ENCODE data around the gene KCTD19.

The KCTD19 gene

DNA sequence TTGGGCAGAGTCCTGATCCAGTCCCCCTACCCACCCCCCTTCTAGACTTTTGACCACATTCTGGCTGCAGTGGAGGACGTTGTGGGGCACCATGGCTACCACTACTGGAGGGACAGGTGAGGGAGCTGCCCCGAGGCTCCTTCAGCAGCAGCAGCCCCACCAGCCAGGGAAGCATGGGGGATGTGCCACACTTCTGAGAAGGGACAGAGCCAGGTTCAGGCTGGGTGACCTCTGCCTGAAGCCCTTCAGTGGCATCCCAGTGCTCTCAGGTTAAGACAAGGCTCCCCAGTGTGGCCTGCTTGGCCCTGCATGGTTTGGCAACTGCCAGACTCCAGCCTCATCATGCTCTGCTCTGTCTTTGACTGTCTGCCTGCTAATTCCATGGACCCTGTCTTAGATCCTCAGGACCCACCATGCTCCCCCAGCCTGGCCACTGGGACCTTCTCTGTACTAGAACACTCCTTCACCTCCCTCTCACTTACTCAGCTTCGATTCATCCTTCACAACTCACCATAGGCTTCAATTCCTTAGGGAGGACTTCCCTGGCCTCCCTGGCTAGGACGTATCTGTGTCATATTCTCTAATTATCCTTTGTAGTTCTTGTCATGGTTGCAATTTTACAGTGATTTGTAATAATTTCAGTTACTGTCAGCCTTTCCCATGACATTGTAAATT, 68.9 kb downstream of the KCTD19 start:
- DNase-seq = no peak

DNA sequence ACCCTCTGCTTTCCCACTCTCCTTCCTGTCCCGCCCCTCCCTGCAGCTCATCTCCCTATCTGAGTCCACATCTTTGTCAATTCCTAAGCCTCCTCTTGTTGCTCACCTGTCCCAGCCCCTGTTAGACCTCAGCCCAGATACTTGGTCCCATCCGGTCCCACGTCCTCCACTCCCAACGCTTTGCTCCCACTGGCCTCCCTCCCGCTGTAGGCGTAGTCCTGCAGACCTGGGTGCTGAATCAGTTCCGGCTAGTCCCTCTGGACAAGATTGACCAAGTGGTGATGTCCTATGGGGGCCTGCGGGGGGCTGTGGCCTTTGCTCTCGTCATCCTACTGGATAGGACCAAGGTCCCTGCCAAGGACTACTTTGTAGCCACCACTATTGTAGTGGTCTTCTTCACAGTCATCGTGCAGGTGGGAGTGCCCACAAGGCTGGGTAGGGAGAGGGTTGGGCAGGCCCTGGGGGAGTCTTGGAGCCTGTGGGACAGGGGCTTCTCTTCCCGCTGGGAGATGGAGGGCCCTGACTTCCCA, 69.8 kb downstream of the KCTD19 start:
- no peak for DNase-seq

GRCh38 chr16:67255553-67256221, 70.9 kb downstream of the KCTD19 start:
- no peak for DNase-seq

GRCh38 chr16:67254801-67255552, 71.6 kb downstream of the KCTD19 start:
- no peak for DNase-seq

GRCh38 chr16:67252609-67253497, 73.7 kb downstream of the KCTD19 start:
- no peak for DNase-seq

DNA sequence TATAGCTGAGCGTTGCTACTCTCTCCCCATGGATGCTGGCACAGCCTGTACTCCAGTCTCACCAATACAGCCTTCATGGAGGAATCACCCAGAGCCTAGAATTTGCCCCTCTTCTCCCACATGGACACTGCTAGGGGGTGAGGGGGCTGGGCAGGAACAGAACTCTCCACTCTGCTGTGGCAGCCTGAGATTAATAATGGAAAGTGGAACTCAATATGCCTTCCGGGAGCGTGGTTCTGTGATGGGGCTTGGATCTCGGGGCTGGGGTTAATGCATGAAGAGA, 76.6 kb downstream of the KCTD19 start:
- no peak for DNase-seq

DNA sequence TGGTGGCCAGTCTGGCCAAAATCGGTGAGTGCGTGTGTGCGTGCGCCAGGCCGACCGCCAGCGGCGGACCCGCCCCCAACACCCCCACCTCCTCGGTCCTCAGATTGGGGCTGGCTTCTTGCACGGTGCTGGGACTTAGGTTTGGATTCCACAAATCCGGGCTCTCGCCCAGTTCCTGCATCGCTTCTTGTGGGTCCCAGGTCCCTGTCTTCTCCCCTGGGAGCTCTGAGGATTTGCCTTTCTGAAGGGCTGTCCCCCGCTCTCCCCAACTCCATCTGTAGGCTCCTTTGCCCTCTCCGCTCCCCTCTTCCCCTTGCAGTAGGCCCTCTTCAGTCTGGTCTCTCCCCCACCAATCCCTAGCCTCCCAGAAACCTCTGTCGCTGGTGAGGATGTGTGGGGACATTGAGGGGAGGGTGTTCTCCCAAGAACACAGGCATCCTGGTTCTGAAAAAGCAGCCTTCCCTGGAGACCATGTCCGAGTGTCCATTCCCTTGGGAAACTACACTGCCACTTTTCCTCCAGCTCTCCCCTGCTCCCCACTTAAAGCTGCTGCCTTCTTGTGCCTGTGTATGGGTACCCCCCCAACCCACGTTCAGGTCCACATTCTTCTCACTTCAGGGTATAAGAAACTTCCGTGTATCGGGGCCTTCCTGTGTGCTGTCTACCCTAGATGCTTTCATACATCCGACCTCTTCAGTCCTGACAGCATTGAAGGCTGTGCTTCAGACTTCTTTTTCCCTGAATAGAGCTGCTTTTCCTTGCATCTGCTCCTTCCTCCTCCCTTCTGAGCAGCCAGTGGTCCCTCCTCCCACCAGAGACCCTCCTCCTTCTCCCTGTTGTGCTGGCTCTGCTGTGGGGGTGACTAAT, 77.1 kb downstream of the KCTD19 start:
- DNase-seq = no peak

- DNase-seq = no peak
These were observed 78.0 kb downstream of the KCTD19 start, which contains the start of gene SLC9A5 for GRCh38 chr16:67248401-67249177. Gene SLC9A5, plus strand, starts transcription at chr16:67248979. Its CDS starts 36 bp downstream, at chr16:67249015.

- no peak for DNase-seq
These were observed 78.5 kb downstream of the KCTD19 start for GRCh38 chr16:67248073-67248400.

DNA sequence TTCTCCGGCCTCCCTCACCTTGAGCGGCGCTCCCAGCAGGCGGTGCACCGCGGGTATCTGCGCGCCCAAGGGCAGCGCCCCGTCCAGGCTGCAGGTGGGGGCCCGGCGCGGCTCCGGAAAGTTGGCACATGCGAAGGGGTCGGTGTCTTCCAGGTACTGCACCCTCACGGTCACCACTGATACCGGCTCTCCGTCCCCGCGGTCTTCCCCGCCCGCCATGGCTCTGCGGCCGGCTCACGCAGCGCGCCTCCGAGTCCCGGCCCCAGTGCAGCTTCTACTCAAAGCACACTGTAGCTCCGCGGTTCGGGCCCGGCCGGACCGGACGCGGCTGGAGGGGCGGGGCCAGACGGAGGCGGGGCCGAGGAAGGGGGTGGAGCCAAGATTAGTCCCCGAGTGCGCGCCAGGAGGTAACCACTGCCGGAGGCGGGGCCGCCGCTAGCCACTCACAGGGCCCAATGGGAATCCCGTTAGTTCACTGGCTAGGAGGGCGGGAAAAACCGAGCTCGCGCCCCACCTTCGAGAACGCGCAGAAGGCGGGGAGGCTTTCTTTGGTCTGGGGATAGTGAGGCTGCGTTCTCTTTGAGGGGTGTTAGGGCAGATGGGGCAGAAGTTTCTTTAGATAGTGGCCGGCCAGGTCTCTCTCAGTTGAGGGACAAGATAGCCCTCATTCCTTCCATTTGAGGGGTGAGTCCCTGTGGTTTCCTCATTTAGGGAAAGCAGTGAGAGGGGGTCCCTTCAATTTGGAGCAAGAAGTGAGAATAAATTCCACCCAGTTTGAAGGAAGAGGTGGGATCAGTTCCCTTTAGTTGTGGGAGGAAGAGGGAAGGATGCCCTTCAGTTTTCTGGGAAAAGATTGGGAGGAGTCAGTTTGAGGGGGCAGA, 79.1 kb downstream of the KCTD19 start, which contains the start of gene FHOD1:
Gene FHOD1 (minus strand): TSS at position 290 of the 881 bp plus-strand sequence. CDS start 71 bp downstream, at position 219.
- DNase-seq = peak; percentile 65

DNA sequence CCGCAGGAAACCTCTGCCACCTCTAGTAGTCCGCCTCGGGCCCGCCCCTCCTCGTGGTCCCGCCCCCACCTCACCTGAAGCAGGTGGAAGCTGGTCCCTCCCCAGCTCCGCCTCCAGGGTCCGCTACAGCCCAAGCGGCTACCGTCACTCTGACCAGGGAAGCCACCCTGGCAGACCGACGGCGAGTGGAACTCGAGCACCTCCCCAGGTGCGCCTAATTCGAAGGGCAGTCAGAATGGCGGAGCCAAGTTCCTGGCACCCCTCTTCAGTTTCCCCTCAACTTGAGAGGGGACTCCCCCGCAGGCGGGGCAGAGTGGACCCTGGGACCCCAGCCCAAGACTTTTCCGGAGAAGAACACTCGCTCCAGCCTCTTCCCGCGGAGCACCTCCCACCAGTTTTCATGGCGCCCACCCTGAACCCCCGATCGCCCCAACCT, 79.8 kb downstream of the KCTD19 start:
- DNase-seq = peak; percentile 40

- peak; percentile 27 for DNase-seq
These were observed 80.3 kb downstream of the KCTD19 start for GRCh38 chr16:67246081-67246755.

- no peak for DNase-seq
These were observed 80.9 kb downstream of the KCTD19 start for GRCh38 chr16:67245674-67246080.

DNA sequence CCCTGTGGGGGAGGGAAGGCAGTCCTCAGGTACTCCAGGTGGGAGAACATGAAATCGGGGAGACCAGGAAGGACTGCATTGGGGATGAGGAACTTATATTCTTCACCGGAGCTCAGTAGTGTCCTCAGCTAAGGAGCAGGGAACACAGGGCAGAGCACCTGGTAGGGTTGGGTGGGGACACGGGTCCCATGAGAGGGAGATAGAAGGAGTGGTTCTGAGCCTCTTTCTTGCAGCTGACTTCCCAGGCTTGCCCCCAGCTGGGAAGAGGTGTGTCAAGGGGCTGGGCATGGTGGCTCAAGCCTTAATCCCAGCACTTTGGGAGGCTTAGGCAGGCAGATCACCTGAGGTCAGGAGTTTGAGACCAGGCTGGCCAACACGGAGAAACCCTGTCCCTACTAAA, 81.4 kb downstream of the KCTD19 start:
- no peak for DNase-seq

GRCh38 chr16:67244387-67245185, 82.0 kb downstream of the KCTD19 start:
- no peak for DNase-seq

DNA sequence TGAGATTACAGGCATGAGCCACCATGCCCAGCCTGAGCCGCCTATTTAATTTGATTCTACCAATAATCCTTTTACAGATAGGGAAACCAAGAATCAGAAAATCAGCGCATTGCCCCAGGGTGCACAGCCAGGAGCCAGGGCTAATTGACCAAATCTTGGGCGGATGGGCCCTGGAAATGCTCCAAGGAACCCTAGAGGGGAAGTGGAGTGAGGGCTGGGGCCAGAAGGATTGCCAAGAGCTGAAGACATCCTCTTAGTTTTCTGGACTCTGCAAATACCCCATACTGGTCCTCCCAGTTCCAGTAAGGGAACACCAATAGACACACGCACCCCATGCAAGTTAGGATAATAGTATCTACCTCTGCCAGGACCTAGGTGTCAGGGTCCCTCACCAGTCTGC, 83.1 kb downstream of the KCTD19 start:
- no peak for DNase-seq

DNA sequence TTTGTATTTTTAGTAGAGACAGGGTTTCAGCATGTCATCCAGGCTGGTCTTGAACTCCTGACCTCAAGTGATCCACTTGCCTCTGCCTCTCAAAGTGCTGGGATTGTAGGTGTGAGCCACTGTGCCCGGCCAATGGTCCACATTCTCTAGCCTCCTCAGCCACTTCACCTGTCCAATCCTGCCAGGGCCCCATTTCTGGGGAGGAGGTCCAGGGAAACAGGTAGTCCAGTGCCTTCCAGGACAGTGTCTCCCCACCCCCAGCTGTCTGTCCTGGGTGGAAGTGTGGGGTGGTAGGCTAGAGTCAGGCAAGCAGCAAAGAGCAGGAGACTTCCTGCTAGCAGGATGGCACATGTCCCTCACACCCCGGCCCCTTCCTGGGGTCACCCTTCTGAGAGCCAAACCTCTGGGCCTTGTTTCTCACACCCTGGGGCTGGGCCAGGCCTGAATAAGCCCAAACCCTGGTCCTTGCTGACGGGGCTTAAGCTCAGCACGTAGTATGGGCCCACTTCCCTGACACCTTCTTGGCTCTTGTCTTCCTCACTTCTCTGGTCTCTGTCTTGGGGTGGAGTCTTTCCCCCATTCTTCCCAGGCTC, 84.3 kb downstream of the KCTD19 start:
- DNase-seq = no peak
